ENCODE measurements around the gene IFNK.

- TF ChIP-seq CTCF (conservative IDR thresholded peaks at IDR 0.05 in 1 of 2, IDR thresholded peaks at IDR 0.05 in 1 of 2; ENCODE audit: extremely low read depth in 1 of 2, insufficient read depth in 1 of 2, low read depth in 1 of 2, low read length in 2 of 2) (no peak), EZH2 (IDR thresholded peaks at IDR 0.05; ENCODE audit: borderline replicate concordance, low read length) (no peak)
These were observed 41.4 kb upstream of the IFNK start for GRCh38 chr9:27482709-27483108.
